GM18508 (cell line): ENCODE data around the gene NUP188.

Experiments used
- ATAC-seq: cut with Tn5 transposase; IDR thresholded peaks from one replicate; pipeline ENCODE4 v1.9.1; 2021; ENCODE audit warnings: moderate number of reproducible peaks; ENCODE audit not compliant: insufficient read depth, unreplicated experiment

NUP188 gene

GRCh38 chr9:129005336-129005997 lies 58.0 kb downstream of the NUP188 start:
- no peak for ATAC-seq

DNA sequence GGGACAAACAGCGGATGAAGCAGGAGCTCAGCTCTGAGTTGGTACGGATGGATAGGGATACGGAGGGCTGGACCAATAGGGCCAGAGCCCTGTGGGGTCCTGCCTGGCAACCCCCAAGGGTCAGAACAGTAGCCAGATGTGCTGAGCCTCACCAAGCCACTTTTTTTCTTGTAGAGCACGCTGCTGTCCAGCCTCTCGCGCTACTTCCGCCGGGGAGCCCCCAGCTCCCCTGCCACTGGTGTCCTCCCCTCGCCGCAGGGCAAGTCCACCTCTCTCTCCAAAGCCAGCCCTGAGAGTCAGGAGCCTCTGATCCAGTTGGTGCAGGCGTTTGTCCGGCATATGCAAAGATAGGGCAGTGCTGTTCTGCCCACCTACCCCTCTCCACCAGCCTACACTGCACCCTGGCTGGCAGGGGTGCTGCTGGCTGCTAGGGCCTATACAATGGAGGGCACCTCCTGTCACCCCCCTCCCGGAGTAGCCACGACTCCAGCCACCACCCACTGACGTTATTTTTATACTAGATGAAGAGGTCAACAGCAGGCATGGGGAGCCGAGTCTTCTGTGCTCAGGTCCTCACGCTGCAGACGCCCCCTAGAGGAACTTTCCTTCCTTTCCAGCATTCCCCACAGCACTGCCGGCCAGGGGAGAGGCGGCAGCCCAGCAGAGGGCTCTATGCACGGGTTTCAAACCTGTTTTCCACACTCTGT lies 59.0 kb downstream of the NUP188 start:
- no peak for ATAC-seq

DNA sequence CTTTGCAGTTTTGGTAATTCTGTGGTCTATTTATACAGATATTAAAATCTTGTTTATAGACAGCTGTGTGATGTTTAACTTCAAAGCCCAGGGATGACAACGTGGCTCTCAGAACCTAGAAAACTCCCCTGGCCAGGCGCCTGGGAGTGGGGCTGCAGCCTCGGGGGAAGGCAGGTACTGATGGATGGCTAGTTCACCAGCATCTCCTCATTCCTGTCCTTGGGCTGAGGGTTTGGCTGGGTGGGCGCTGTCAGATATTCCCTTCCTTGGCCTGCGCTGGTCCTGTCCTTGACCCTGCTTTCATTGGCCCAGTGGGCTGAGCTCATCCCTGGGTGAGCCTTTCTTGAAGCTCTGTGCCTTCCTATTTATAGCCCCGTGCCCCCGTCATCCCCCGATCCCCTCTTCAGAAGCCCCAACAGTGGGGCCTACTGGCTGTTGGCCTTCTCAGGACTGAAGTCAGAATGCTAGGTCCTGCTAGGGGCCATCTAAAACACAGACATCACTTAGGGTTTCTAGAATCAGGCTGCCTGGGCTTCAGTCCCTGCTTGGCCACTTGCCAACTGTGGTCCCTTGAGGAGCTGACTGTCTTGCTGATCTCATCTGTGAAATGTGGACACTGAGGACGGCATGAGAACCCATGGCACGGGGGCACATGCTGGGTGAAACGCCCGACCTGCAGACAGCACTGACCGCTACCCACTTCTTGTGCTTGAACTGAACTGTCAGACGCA lies 59.7 kb downstream of the NUP188 start:
- ATAC-seq: no peak

- ATAC-seq: no peak
These were observed 60.4 kb downstream of the NUP188 start for GRCh38 chr9:129007766-129008468.

DNA sequence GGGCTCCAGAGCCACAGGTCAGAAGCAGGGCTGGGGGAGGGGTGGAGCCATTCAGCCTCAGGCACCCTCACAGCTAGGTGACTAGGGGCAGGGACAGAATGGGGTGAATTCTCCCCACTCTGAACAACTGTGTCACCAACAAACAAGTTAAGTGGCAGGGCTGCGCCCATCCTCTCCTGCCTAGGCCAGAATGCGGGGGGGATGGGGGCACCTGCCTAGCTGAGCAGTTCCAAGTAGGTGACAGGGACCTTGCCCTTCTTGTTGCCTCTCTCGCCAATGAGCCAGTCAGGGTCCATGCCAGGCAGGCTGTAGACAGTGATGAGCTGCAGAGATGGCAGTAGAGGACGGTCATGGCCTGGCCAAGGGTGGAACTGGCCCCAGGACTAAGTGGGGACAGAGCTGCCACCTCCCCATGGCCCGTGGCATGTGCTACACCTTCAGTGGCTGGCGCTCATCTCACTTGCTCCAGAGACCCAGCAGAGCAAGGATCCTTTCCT lies 61.0 kb downstream of the NUP188 start:
- no peak for ATAC-seq

- no peak for ATAC-seq
These were observed 61.6 kb downstream of the NUP188 start for GRCh38 chr9:129008986-129009583.

- no peak for ATAC-seq
These were observed 62.2 kb downstream of the NUP188 start for GRCh38 chr9:129009584-129010141.

DNA sequence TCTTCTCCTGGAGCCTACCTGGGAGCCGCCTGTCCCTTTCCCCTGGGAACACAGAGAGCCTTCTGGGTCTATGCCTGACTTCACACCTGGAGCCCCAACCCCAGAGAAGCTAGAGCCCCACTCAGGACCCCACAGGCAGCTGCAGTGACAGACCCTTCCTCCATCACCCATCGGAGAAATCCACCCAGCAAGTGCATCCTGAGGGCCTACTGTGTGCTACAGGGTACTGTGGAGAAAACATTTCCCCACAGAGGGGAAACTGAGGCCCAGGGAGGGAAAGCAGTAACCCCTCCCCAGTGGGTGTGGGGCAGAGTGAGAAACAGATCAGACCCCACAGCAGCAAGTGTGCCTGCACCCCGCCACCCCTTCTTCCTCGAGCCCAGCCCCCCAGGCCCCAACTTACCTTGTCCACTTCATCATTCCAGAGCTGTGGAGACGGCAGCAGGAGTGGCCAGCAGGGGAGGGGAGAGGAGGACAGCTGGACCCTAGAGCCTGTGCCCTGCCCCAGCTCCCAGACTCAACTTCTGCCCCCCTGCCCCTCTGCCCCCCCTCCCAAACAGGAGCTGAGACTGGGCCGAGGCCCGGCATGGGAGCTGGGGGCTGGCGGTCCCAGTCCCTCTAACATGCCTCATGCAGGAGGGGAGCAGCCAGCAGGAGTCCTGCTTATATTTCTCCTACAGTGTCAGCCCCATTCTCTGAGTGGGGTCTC lies 62.9 kb downstream of the NUP188 start:
- ATAC-seq: no peak

- ATAC-seq: no peak
These were observed 63.7 kb downstream of the NUP188 start for GRCh38 chr9:129011170-129011569.

GRCh38 chr9:129011761-129012181 lies 64.3 kb downstream of the NUP188 start:
- no peak for ATAC-seq

DNA sequence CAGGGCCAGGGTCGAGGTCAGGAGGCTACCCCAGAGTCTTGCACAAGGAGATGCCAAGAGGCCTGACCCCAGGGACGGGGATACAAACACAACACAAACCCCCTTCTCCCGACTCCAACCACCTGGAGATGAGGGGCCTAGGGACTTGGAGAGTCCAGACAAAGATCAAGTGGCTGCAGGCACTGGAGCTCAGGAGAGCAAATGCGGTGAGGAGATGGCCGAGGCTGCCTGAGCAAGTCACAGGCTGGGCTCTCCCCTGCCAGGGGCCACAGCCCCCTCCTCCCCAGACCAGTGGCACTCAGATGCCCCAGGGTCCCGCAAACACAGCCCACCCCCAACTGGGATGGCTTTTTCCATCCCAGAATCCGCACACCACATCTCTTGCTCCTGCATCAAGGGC lies 64.8 kb downstream of the NUP188 start:
- no peak for ATAC-seq

- no peak for ATAC-seq
These were observed 65.5 kb downstream of the NUP188 start for GRCh38 chr9:129012893-129013448.

DNA sequence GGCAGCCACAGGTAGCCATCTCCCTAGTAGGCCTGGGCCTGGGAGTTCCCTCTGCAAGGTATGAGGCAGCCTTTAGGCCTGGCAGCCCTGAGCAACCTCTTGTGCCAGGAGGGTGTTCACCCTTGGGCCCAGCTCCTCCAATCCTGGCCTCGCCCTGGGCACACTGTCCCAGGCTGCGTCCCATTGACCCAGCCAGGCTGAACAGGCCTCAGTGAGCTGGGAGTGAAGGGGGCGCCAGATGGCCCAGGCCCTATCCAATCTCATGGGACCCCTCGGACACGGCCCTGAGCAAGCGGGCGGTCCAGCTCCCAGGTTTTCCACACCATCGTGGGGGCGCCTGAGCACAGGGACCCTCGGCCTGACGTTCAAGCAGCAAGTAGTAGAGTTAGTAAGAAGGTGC lies 66.2 kb downstream of the NUP188 start:
- no peak for ATAC-seq

GRCh38 chr9:129014124-129014523 lies 66.6 kb downstream of the NUP188 start:
- ATAC-seq: no peak

DNA sequence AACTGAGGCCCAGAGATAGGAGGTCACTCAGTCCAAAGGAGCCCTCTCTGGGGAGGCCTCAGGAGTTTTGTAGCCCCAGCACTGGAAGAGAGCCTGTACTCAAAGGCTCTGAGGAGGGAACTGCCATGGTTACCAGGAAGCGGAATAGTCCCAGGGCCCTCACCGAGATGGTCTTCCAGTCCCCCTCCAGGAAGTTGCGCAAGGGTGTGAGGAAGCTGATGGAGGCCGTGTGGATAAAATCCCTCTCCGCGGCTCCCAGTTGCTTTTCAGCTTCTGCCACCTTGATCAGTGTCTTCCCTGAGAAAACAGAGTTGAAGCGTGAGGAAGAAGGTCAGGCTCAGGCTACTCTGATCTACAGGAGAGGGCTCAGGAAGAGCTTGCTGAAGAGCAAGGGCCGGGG lies 67.1 kb downstream of the NUP188 start:
- no peak for ATAC-seq

DNA sequence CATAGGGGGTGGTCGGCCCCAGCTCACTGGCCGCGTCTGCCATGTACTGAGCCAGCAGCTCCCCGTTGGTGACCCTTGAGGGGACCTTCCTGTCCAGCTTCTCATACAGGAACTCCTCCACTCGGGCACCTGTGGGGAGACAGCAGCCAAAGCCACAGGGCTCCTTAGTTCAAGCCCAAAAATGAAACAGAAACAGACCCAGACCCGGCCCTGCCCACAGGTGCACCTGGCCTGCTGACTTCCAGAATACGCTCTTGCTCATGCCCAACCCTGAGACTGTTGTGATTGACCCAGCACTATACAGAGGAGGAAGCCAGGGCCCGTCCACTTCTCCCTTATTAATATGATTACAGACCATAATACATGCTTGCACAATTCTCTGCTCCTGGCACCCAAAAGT lies 73.6 kb downstream of the NUP188 start:
- no peak for ATAC-seq

GRCh38 chr9:129022037-129022436 lies 74.5 kb downstream of the NUP188 start:
- no peak for ATAC-seq

GRCh38 chr9:129023036-129023907 lies 75.8 kb downstream of the NUP188 start:
- ATAC-seq: no peak
